GM18499 (cell line): ENCODE results near the gene PAX3.
"Not testable (repeated sequence)": the region's sequence is repeated elsewhere in the genome, so short reads cannot be mapped to it uniquely, and the experiment has no call there.

Experiments
- ATAC-seq: cut with Tn5 transposase; IDR thresholded peaks from one replicate; pipeline ENCODE4 v1.9.1; 2021; ENCODE audit warnings: moderate number of reproducible peaks; ENCODE audit not compliant: insufficient read depth, unreplicated experiment

PAX3 gene

DNA sequence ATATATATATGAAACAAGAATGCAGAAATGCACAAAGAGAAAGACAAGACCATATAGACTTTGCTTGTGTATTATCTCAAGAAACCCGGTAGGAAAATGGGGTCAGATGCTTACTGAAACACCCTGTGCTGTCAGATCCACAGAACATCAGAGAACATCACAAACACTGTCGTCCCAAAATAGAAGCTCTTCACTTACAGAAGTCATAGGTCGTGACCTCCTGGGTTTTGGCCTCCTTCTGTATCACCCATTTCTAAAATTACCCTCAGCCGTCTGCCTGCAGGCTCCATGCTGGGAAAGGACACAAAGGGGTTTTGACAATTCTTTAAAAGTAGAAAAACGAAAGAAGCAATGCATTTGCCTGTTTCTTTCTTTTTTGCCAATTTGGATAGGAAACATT lies 137.9 kb downstream of the PAX3 start:
- no peak for ATAC-seq

DNA sequence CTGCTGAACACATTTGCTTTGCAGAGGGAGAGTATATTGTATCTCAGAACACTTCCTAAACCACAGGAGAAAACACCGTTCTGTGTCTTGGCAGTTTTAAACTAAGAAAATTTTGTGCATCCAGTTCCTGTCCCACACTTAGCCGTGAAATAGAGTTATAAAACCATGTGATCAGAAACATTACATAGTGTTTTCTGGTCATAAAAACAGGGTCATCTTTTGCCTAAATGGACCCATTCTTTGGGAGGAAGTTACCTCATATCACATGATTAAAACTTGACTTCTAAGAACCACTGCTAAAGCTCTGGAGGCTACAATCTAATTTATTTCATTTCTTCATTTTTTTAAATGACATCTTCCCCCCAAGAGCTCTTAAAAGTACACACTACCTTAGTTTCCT lies 138.7 kb downstream of the PAX3 start:
- ATAC-seq: no peak

DNA sequence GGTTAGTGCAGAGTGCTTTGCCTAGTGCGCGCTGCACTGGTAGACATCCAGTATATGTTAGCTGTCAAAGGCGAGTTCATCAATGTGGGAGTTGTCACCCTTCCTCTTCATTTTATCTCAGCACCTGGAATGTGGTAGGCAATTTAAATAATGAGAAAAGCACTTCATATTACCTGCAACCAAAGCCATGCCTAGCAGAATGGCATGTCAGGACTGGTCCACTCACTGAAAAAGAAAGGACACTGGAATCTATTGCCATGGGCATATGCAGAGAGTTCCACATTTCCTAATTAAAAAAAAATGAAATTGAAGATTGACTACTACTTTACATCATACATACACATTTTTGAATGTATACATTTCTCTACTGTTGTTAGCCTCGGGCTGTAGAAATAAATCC lies 139.6 kb downstream of the PAX3 start:
- no peak for ATAC-seq

DNA sequence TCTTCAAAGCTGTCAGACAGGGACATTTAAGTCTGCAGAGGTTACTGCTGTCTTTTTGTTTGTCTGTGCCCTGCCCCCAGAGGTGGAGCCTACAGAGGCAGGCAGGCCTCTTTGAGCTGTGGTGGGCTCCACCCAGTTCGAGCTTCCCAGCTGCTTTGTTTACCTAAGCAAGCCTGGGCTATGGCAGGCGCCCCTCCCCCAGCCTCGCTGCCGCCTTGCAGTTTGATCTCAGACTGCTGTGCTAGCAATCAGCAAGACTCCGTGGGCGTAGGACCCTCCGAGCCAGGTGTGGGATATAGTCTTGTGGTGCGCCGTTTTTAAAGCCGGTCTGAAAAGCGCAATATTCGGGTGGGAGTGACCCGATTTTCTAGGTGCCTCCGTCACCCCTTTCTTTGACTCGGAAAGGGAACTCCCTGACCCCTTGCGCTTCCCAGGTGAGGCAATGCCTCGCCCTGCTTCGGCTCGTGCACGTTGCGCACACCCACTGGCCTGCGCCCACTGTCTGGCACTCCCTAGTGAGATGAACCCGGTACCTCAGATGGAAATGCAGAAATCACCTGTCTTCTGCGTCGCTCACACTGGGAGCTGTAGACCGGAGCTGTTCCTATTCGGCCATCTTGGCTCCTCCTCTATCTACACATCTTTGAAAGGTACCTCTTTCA lies 143.7 kb downstream of the PAX3 start:
- ATAC-seq: not testable (repeated sequence)
